HG03571 (cell line): ENCODE measurements around the gene KLHL5.

Experiments used
- ATAC-seq: cut with Tn5 transposase; IDR thresholded peaks from one replicate; pipeline ENCODE4 v1.9.1; 2021; ENCODE audit not compliant: unreplicated experiment

The KLHL5 gene

GRCh38 chr4:39043861-39044363 is 18.1 kb upstream of the KLHL5 start:
- no peak for ATAC-seq

GRCh38 chr4:39044364-39044955 is 17.6 kb upstream of the KLHL5 start:
- ATAC-seq, result peak; percentile 57

- no peak for ATAC-seq
Observed at GRCh38 chr4:39044956-39045826, 16.8 kb upstream of the KLHL5 start.

GRCh38 chr4:39045827-39046221 is 16.2 kb upstream of the KLHL5 start:
- ATAC-seq, result no peak

GRCh38 chr4:39046249-39046648 is 15.8 kb upstream of the KLHL5 start:
- ATAC-seq, result no peak

- no peak for ATAC-seq
Observed at GRCh38 chr4:39047681-39048080, 14.4 kb upstream of the KLHL5 start.

- no peak for ATAC-seq
Observed at GRCh38 chr4:39048311-39048710, 13.7 kb upstream of the KLHL5 start.

- ATAC-seq, result no peak
Observed at GRCh38 chr4:39050590-39050989, 11.4 kb upstream of the KLHL5 start.

- ATAC-seq, result no peak
Observed at GRCh38 chr4:39051492-39051891, 10.5 kb upstream of the KLHL5 start.

- no peak for ATAC-seq
Observed at GRCh38 chr4:39053983-39054382, 8.0 kb upstream of the KLHL5 start.

- no peak for ATAC-seq
Observed at GRCh38 chr4:39054497-39054896, 7.5 kb upstream of the KLHL5 start.

- ATAC-seq, result no peak
Observed at GRCh38 chr4:39056023-39056422, 6.0 kb upstream of the KLHL5 start.

GRCh38 chr4:39061457-39061856 is 575 bp upstream of the KLHL5 start:
- no peak for ATAC-seq

- no peak for ATAC-seq
Observed at GRCh38 chr4:39062770-39063097, 702 bp downstream of the KLHL5 start.

- no peak for ATAC-seq
Observed at GRCh38 chr4:39063430-39063829, 1.4 kb downstream of the KLHL5 start.

- no peak for ATAC-seq
Observed at GRCh38 chr4:39066371-39066770, 4.3 kb downstream of the KLHL5 start.

GRCh38 chr4:39067031-39067430 is 5.0 kb downstream of the KLHL5 start:
- ATAC-seq, result no peak

- no peak for ATAC-seq
Observed at GRCh38 chr4:39067451-39067850, 5.4 kb downstream of the KLHL5 start.

- no peak for ATAC-seq
Observed at GRCh38 chr4:39068907-39069306, 6.9 kb downstream of the KLHL5 start.

- no peak for ATAC-seq
Observed at GRCh38 chr4:39078829-39079228, 16.8 kb downstream of the KLHL5 start.

GRCh38 chr4:39083164-39083563 is 21.1 kb downstream of the KLHL5 start:
- no peak for ATAC-seq

- ATAC-seq, result no peak
Observed at GRCh38 chr4:39085891-39086290, 23.9 kb downstream of the KLHL5 start.

GRCh38 chr4:39096847-39097246 is 34.8 kb downstream of the KLHL5 start:
- ATAC-seq, result no peak
